Measurements from ENCODE around the gene KIF1A. TPM values are rescaled to one million over a fixed set of nuclear protein-coding genes. Genes with fewer than 3 reads are reported as not detected.

The KIF1A gene
- total RNA-seq, 1 donor from 2014 or later: 90.9 TPM

- DNase-seq (ENCODE audit: low read depth, low spot score): no peak
- Mint-ChIP-seq H3K4me1 (no peaks in the 10 kb centered on the region), H3K27me3 (ENCODE audit: low read depth) (no peaks in the 10 kb centered on the region), H3K36me3 (ENCODE audit: low read depth) (peaks cover 2% of the 10 kb centered on the region), H3K9me3 (no peaks in the 10 kb centered on the region), H3K27ac (ENCODE audit: unreplicated experiment) (no peak overlapping the region), H3K4me3 (no peak overlapping the region)
- TF ChIP-seq, protein P1, sequence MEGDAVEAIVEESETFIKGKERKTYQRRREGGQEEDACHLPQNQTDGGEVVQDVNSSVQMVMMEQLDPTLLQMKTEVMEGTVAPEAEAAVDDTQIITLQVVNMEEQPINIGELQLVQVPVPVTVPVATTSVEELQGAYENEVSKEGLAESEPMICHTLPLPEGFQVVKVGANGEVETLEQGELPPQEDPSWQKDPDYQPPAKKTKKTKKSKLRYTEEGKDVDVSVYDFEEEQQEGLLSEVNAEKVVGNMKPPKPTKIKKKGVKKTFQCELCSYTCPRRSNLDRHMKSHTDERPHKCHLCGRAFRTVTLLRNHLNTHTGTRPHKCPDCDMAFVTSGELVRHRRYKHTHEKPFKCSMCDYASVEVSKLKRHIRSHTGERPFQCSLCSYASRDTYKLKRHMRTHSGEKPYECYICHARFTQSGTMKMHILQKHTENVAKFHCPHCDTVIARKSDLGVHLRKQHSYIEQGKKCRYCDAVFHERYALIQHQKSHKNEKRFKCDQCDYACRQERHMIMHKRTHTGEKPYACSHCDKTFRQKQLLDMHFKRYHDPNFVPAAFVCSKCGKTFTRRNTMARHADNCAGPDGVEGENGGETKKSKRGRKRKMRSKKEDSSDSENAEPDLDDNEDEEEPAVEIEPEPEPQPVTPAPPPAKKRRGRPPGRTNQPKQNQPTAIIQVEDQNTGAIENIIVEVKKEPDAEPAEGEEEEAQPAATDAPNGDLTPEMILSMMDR (conservative IDR thresholded peaks at IDR 0.05): no peak
These were observed 51.8 kb downstream of the KIF1A start for GRCh38 chr2:240768216-240768615.

DNA sequence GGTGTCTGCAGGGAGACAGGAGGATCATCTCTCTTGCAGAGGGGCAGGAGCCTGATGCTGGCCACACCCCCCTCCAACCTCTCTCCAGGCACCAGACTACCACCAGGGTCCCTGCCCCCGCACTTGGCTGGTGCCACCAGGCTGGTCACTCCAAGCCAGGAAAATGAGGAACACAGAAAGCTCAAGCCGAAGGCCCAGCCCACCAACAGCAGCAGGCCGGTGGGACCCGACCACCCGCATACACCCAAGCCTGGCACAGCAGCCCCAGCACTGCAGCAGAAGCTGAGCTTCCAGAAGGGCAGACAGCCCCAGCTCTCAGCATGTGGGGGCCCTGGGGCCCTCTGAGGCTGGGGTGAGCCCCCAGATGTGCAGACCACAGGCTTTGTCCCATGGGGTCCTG lies 52.7 kb downstream of the KIF1A start:
- no peak overlapping the region for H3K27ac Mint-ChIP-seq (ENCODE audit: unreplicated experiment)
- no peak for DNase-seq (ENCODE audit: low read depth, low spot score)
- TF ChIP-seq, protein P1 (conservative IDR thresholded peaks at IDR 0.05): no peak
- peaks cover 2% of the 10 kb centered on the region for H3K36me3 Mint-ChIP-seq (ENCODE audit: low read depth)
- H3K9me3 Mint-ChIP-seq: no peaks in the 10 kb centered on the region
- H3K27me3 Mint-ChIP-seq (ENCODE audit: low read depth): no peaks in the 10 kb centered on the region
- no peak overlapping the region for H3K4me3 Mint-ChIP-seq
- no peaks in the 10 kb centered on the region for H3K4me1 Mint-ChIP-seq

DNA sequence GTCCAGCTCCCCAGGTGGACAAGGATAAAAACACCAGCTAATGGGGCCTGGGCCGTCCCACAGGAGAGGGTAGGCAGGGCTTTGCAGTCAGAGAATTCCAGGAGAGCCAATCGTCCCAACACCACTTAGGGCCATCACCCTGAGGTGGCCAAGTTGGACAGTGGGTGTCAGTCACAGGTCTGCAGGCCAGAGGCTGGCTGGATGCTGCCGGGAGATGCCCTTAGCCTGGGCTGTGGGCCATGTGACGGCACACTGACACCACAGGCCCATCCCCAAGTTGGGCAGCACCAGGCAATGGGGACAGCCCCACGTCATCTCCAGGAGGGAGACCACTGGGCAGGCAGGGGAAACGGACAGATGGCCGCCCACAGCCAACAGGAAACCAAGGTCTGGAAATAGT lies 53.9 kb downstream of the KIF1A start:
- Mint-ChIP-seq H3K27me3 (ENCODE audit: low read depth) (no peaks in the 10 kb centered on the region), H3K36me3 (ENCODE audit: low read depth) (peaks cover 2% of the 10 kb centered on the region), H3K4me1 (no peaks in the 10 kb centered on the region), H3K9me3 (no peaks in the 10 kb centered on the region), H3K27ac (ENCODE audit: unreplicated experiment) (no peak overlapping the region), H3K4me3 (no peak overlapping the region)
- TF ChIP-seq, protein P1 (conservative IDR thresholded peaks at IDR 0.05): no peak
- DNase-seq (ENCODE audit: low read depth, low spot score): no peak

- Mint-ChIP-seq H3K4me3 (no peak overlapping the region), H3K27ac (ENCODE audit: unreplicated experiment) (no peak overlapping the region), H3K9me3 (no peaks in the 10 kb centered on the region), H3K4me1 (no peaks in the 10 kb centered on the region), H3K36me3 (ENCODE audit: low read depth) (peaks cover 2% of the 10 kb centered on the region), H3K27me3 (ENCODE audit: low read depth) (no peaks in the 10 kb centered on the region)
- no peak for DNase-seq (ENCODE audit: low read depth, low spot score)
- TF ChIP-seq, protein P1 (conservative IDR thresholded peaks at IDR 0.05): no peak
These were observed 55.0 kb downstream of the KIF1A start for GRCh38 chr2:240765007-240765406.

DNA sequence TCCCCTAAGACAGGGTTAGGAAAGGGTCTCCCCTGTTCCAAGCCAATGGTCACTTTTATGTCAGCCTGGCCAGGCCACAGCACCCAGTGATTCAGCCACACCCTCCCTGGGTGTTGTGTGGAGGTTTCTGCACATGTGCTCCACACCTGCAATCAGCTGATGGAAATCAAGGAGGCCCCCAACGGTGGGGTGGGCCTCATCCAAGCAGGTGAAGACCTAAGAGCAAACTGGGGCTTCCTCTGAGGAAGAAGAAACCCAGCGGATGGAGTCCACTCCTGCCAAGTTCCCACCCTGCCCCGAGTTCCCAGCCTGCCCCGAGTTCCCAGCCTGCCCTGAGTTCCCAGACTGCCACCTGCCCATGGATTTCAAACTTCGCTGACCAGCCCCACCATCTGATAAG lies 55.4 kb downstream of the KIF1A start:
- Mint-ChIP-seq H3K4me1 (no peaks in the 10 kb centered on the region), H3K4me3 (no peak overlapping the region), H3K27me3 (ENCODE audit: low read depth) (no peaks in the 10 kb centered on the region), H3K27ac (ENCODE audit: unreplicated experiment) (peak overlapping the region; percentile 75), H3K36me3 (ENCODE audit: low read depth) (peaks cover under 1% of the 10 kb centered on the region), H3K9me3 (no peaks in the 10 kb centered on the region)
- DNase-seq (ENCODE audit: low read depth, low spot score): no peak
- TF ChIP-seq, protein P1 (conservative IDR thresholded peaks at IDR 0.05): no peak

- H3K27me3 Mint-ChIP-seq (ENCODE audit: low read depth): no peaks in the 10 kb centered on the region
- no peak overlapping the region for H3K4me3 Mint-ChIP-seq
- no peaks in the 10 kb centered on the region for H3K4me1 Mint-ChIP-seq
- no peak overlapping the region for H3K27ac Mint-ChIP-seq (ENCODE audit: unreplicated experiment)
- no peak for DNase-seq (ENCODE audit: low read depth, low spot score)
- TF ChIP-seq, protein P1 (conservative IDR thresholded peaks at IDR 0.05): no peak
- no peaks in the 10 kb centered on the region for H3K9me3 Mint-ChIP-seq
- peaks cover 5% of the 10 kb centered on the region for H3K36me3 Mint-ChIP-seq (ENCODE audit: low read depth)
These were observed 57.0 kb downstream of the KIF1A start for GRCh38 chr2:240762971-240763370.

All from neural crest cell (in vitro differentiated cells).